ENCODE results near the gene NDUFA7. TPM values are rescaled to one million over a fixed set of nuclear protein-coding genes. Genes with fewer than 3 reads are reported as not detected.

Gene NDUFA7
- total RNA-seq: 5.7 and 20.6 TPM in 2 replicates

GRCh38 chr19:8321067-8321985 is at the start of gene NDUFA7, which contains the start of gene RPS28:
TSS of gene NDUFA7 (minus strand) at chr19:8321375. CDS start at chr19:8321358, 17 bp downstream.
TSS of gene RPS28 (plus strand) at chr19:8321496. CDS start at chr19:8321531, 35 bp downstream.

GRCh38 chr19:8363803-8364771 is 42.9 kb upstream of the NDUFA7 start, which contains the start of gene ANGPTL4:
TSS of gene ANGPTL4 (plus strand) at chr19:8364155. CDS start at chr19:8364322, 167 bp downstream.

DNA sequence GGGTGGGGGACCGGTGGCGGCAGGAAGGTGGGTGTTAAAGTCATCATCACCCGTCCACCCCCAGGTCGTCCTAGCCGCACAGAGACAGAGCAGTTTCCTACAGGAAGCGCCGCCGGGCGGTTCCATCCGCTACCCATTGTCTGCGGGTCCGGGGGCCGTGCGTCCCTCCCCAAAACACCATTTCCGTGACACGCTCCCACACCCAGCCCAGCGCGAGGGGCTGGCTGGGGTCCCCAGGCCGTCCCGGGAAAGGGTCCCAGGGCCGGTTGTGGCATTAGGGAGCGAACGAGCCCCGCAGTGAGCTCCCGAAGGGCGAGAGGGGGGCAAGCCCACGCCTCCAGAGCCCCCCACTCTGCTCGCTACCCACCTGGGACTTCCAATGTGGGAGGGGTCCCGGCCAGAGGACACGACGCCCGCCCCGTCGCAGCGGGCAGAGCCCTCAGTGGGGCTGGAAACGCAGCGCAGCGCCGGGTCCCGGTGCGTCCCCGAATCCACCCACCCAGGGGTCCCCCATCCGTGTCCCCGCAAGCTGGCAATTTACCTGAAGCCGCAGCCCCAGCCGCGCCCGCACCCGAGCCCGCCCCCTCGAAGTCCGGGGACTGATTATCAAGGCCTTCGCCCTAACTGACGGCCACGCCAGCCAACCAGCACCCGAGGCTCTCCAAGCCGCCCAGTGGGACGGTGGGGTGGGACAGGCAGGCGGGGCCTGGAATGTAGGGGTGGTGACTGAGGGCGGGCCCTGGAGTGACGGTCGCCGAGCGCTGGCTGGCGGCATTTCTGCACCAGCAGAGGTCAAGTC is 21.7 kb upstream of the NDUFA7 start, which contains the start of gene KANK3:
Gene KANK3, minus strand, starts transcription at position 579 of the 799 bp plus-strand sequence. CDS start 5,434 bp downstream, outside the sequence.

GRCh38 chr19:8307965-8308866 is 13.0 kb downstream of the NDUFA7 start, which contains the start of gene CD320:
TSS of gene CD320 (minus strand) at chr19:8308358. CDS start at chr19:8308290, 68 bp downstream.

Other genes starting within 250 kb of the NDUFA7 start
- gene FBN3, start 171.8 kb downstream of the NDUFA7 start, total RNA-seq: not detected in 2 replicates
- 1.8 and 1.9 TPM in 2 replicates for gene CERS4, start 112.0 kb downstream of the NDUFA7 start, total RNA-seq
- 18.2 and 24.7 TPM in 2 replicates for gene CD320, start 13.0 kb downstream of the NDUFA7 start, total RNA-seq
- 66.5 and 96.5 TPM in 2 replicates for gene RPS28, start 121 bp upstream of the NDUFA7 start, total RNA-seq
- 0.16 and 0.61 TPM in 2 replicates for gene KANK3, start 21.9 kb upstream of the NDUFA7 start, total RNA-seq
- gene ANGPTL4, start 42.8 kb upstream of the NDUFA7 start, total RNA-seq: 1.2 and 4.4 TPM in 2 replicates
- 23.3 and 26.8 TPM in 2 replicates for gene RAB11B, start 69.0 kb upstream of the NDUFA7 start, total RNA-seq
- gene MARCHF2, start 91.9 kb upstream of the NDUFA7 start, total RNA-seq: 82.6 and 90.2 TPM in 2 replicates
- gene HNRNPM, start 123.6 kb upstream of the NDUFA7 start, total RNA-seq: 36.7 and 37.2 TPM in 2 replicates
- 0.12 and 0.32 TPM in 2 replicates for gene PRAM1, start 181.3 kb upstream of the NDUFA7 start, total RNA-seq
- 5.2 and 7.7 TPM in 2 replicates for gene ZNF414, start 192.8 kb upstream of the NDUFA7 start, total RNA-seq